ENCODE measurements around the gene CENPN.
A peak's percentile ranks its signal among the peaks of the same experiment; 100 is the strongest.

- no peak for TF ChIP-seq POLR2A (IDR thresholded peaks at IDR 0.05; ENCODE audit: borderline replicate concordance, extremely low read depth, insufficient read depth, insufficient read length)
- TF ChIP-seq CTCF (IDR thresholded peaks at IDR 0.05 in 2 of 3, conservative IDR thresholded peaks at IDR 0.05 in 1 of 3; ENCODE audit: borderline replicate concordance in 1 of 3, insufficient read depth in 1 of 3, low read depth in 2 of 3, low read length in 2 of 3): no peak
- TF ChIP-seq SRF (IDR thresholded peaks at IDR 0.05; ENCODE audit: low read depth): no peak
- TF ChIP-seq JUND (IDR thresholded peaks at IDR 0.05): no peak
- TF ChIP-seq ATF3 (IDR thresholded peaks at IDR 0.05): no peak
- TF ChIP-seq CBX3 (IDR thresholded peaks at IDR 0.05; ENCODE audit: low read depth): no peak
- peak; percentile 85 for TF ChIP-seq MAX (IDR thresholded peaks at IDR 0.05)
- TF ChIP-seq SIN3A (IDR thresholded peaks at IDR 0.05; ENCODE audit: low read depth): no peak
- TF ChIP-seq RAD21 (IDR thresholded peaks at IDR 0.05; ENCODE audit: low read depth): no peak
- TF ChIP-seq ZNF274 (IDR thresholded peaks at IDR 0.05; ENCODE audit: low read depth, low read length): no peak
- TF ChIP-seq REST (IDR thresholded peaks at IDR 0.05; ENCODE audit: low read depth): no peak
These were observed 69.6 kb downstream of the CENPN start for GRCh38 chr16:81076566-81077075.
